Hepatocyte (in vitro differentiated cells): ENCODE data around the gene AKAP6.

ENCODE experiments used
- EZH2 ChIP-seq: fragments of 200-600 bp; sonication (generic); IDR thresholded peaks from 2 replicates; pipeline ENCODE4 v1.6.1; 2016; ENCODE audit warnings: antibody characterized with exemption, mild to moderate bottlenecking, borderline replicate concordance
- EZH2phosphoT487 ChIP-seq: fragments of 200-600 bp; sonication (generic); IDR thresholded peaks from one replicate; pipeline ENCODE4 v1.6.1; 2018; ENCODE audit warnings: antibody characterized with exemption, mild to moderate bottlenecking, low read depth, moderate library complexity; ENCODE audit not compliant: unreplicated experiment, severe bottlenecking
- TF ChIP-seq, protein P1 (sequence below): fragments of 200-600 bp; sonication (generic); IDR thresholded peaks from 2 replicates; pipeline ENCODE4 v1.5.1; 2016; ENCODE audit warnings: antibody characterized with exemption, mild to moderate bottlenecking; ENCODE audit not compliant: poor library complexity

- TF ChIP-seq, protein P1, sequence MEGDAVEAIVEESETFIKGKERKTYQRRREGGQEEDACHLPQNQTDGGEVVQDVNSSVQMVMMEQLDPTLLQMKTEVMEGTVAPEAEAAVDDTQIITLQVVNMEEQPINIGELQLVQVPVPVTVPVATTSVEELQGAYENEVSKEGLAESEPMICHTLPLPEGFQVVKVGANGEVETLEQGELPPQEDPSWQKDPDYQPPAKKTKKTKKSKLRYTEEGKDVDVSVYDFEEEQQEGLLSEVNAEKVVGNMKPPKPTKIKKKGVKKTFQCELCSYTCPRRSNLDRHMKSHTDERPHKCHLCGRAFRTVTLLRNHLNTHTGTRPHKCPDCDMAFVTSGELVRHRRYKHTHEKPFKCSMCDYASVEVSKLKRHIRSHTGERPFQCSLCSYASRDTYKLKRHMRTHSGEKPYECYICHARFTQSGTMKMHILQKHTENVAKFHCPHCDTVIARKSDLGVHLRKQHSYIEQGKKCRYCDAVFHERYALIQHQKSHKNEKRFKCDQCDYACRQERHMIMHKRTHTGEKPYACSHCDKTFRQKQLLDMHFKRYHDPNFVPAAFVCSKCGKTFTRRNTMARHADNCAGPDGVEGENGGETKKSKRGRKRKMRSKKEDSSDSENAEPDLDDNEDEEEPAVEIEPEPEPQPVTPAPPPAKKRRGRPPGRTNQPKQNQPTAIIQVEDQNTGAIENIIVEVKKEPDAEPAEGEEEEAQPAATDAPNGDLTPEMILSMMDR, result no peak
- TF ChIP-seq EZH2phosphoT487, result no peak
- TF ChIP-seq EZH2, result no peak
Measured at GRCh38 chr14:32650665-32651064, 321.6 kb downstream of the AKAP6 start.
